Neutrophil (primary cell): Measurements from ENCODE around the gene ZDHHC18.
A peak's percentile ranks its signal among the peaks of the same experiment; 100 is the strongest.

Source experiments
- H3K27ac ChIP-seq: fragments of 200-600 bp; sonication (generic); 2 replicates; pipeline ENCODE4 v1.5.1; 2016; ENCODE audit warnings: mild to moderate bottlenecking, moderate library complexity
- H3K27me3 ChIP-seq: fragments of 200-600 bp; sonication (generic); 2 replicates; pipeline ENCODE4 v1.6.0; 2016; ENCODE audit warnings: mild to moderate bottlenecking
- H3K36me3 ChIP-seq: fragments of 200-600 bp; sonication (generic); 2 replicates; pipeline ENCODE4 v1.5.1; 2017
- H3K4me1 ChIP-seq, 2 experiments: fragments of 200-600 bp in 1 of 2; sonication (generic) in 1 of 2; 1 replicate in 1 of 2; 2 replicates in 1 of 2; pipeline versions ENCODE4 v1.5.1 to v1.6.1; 2013 to 2016; ENCODE audit warnings: low read depth in 1 of 2, low read length in 1 of 2, mild to moderate bottlenecking in 1 of 2, moderate library complexity in 1 of 2; ENCODE audit not compliant: control insufficient read depth in 1 of 2, insufficient read depth in 1 of 2
- H3K4me3 ChIP-seq, 2 experiments: fragments of 200-600 bp in 1 of 2; sonication (generic) in 1 of 2; 1 replicate in 1 of 2; 2 replicates in 1 of 2; pipeline ENCODE4 v1.5.1; 2013 to 2016; ENCODE audit warnings: low read depth in 1 of 2, low read length in 1 of 2, mild to moderate bottlenecking in 1 of 2, moderate library complexity in 1 of 2
- H3K9me3 ChIP-seq: fragments of 200-600 bp; sonication (generic); 2 replicates; pipeline ENCODE4 v1.5.1; 2016
- CTCF ChIP-seq: fragments of 200-600 bp; sonication (generic); IDR thresholded peaks from 2 replicates; pipeline ENCODE4 v1.5.1; 2016; ENCODE audit warnings: antibody characterized with exemption

ZDHHC18 gene

GRCh38 chr1:26856181-26856580 lies 29.7 kb downstream of the ZDHHC18 start:
- H3K9me3 ChIP-seq = peaks cover 12% of the 10 kb centered on the region
- TF ChIP-seq CTCF = no peak
- H3K27me3 ChIP-seq = no peaks in the 10 kb centered on the region
- no peaks in the 10 kb centered on the region for H3K4me1 ChIP-seq
- no peak overlapping the region for H3K4me3 ChIP-seq
- H3K27ac ChIP-seq = peak overlapping the region; percentile 44
- peaks cover 82% of the 10 kb centered on the region for H3K36me3 ChIP-seq

- no peak for TF ChIP-seq CTCF
- peaks cover 12% of the 10 kb centered on the region for H3K9me3 ChIP-seq
- H3K36me3 ChIP-seq = peaks cover 76% of the 10 kb centered on the region
- no peaks in the 10 kb centered on the region for H3K27me3 ChIP-seq
- no peaks in the 10 kb centered on the region for H3K4me1 ChIP-seq
- no peak overlapping the region for H3K4me3 ChIP-seq
- H3K27ac ChIP-seq = peak overlapping the region; percentile 44
Measured at GRCh38 chr1:26856604-26857469, 30.3 kb downstream of the ZDHHC18 start.

- peaks cover 10% of the 10 kb centered on the region for H3K9me3 ChIP-seq
- peaks cover 68% of the 10 kb centered on the region for H3K36me3 ChIP-seq
- H3K27ac ChIP-seq = peak overlapping the region; percentile 44
- H3K4me3 ChIP-seq = no peak overlapping the region
- TF ChIP-seq CTCF = no peak
- no peaks in the 10 kb centered on the region for H3K27me3 ChIP-seq
- no peaks in the 10 kb centered on the region for H3K4me1 ChIP-seq
Measured at GRCh38 chr1:26857473-26858060, 31.1 kb downstream of the ZDHHC18 start.

- H3K36me3 ChIP-seq = peaks cover 62% of the 10 kb centered on the region
- H3K4me3 ChIP-seq = no peak overlapping the region
- peaks cover 5% of the 10 kb centered on the region for H3K27me3 ChIP-seq
- H3K9me3 ChIP-seq = peaks cover 4% of the 10 kb centered on the region
- no peaks in the 10 kb centered on the region for H3K4me1 ChIP-seq
- H3K27ac ChIP-seq = peak overlapping the region; percentile 44
- no peak for TF ChIP-seq CTCF
Measured at GRCh38 chr1:26858160-26858559, 31.7 kb downstream of the ZDHHC18 start.

GRCh38 chr1:26858891-26859640 lies 32.6 kb downstream of the ZDHHC18 start:
- peak overlapping the region; percentile 44 for H3K27ac ChIP-seq
- TF ChIP-seq CTCF = no peak
- no peak overlapping the region for H3K4me3 ChIP-seq
- H3K4me1 ChIP-seq = peaks cover 2 to 4% of the 10 kb centered on the region in 2 experiments
- H3K9me3 ChIP-seq = no peaks in the 10 kb centered on the region
- peaks cover 14% of the 10 kb centered on the region for H3K27me3 ChIP-seq
- H3K36me3 ChIP-seq = peaks cover 53% of the 10 kb centered on the region
